MM.1S (cell line): Measurements from ENCODE around the gene MAPK8IP1.

ENCODE experiments used
- EZH2 ChIP-seq: fragments of 300-600 bp; sonication (generic); optimal IDR thresholded peaks from 2 replicates; pipeline ENCODE3; 2017; ENCODE audit warnings: low read depth, mild to moderate bottlenecking, antibody characterized with exemption, low read length, mixed read lengths
- TF ChIP-seq, protein P1 (sequence below): fragments of 300-600 bp; sonication (generic); IDR thresholded peaks from 2 replicates; pipeline ENCODE4 v1.5.1; 2016; ENCODE audit warnings: antibody characterized with exemption, low read length, mixed read lengths

- TF ChIP-seq EZH2: no peak
- TF ChIP-seq, protein P1, sequence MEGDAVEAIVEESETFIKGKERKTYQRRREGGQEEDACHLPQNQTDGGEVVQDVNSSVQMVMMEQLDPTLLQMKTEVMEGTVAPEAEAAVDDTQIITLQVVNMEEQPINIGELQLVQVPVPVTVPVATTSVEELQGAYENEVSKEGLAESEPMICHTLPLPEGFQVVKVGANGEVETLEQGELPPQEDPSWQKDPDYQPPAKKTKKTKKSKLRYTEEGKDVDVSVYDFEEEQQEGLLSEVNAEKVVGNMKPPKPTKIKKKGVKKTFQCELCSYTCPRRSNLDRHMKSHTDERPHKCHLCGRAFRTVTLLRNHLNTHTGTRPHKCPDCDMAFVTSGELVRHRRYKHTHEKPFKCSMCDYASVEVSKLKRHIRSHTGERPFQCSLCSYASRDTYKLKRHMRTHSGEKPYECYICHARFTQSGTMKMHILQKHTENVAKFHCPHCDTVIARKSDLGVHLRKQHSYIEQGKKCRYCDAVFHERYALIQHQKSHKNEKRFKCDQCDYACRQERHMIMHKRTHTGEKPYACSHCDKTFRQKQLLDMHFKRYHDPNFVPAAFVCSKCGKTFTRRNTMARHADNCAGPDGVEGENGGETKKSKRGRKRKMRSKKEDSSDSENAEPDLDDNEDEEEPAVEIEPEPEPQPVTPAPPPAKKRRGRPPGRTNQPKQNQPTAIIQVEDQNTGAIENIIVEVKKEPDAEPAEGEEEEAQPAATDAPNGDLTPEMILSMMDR: no peak
These were observed 13.8 kb upstream of the MAPK8IP1 start for GRCh38 chr11:45871638-45872037.
